Measurements from ENCODE around the gene FBLIM1.

Gene FBLIM1

GRCh38 chr1:15765495-15766194, 7.0 kb downstream of the FBLIM1 start:
- no peak for DNase-seq (ENCODE audit: low read depth in 1 of 2, low spot score in 1 of 2)

GRCh38 chr1:15767941-15768340, 9.3 kb downstream of the FBLIM1 start:
- DNase-seq (ENCODE audit: low read depth in 1 of 2, low spot score in 1 of 2) = no peak

GRCh38 chr1:15768388-15768787, 9.8 kb downstream of the FBLIM1 start:
- DNase-seq (ENCODE audit: low read depth in 1 of 2, low spot score in 1 of 2) = no peak

- no peak for DNase-seq (ENCODE audit: low read depth in 1 of 2, low spot score in 1 of 2)
These were observed 11.8 kb downstream of the FBLIM1 start for GRCh38 chr1:15770313-15770962.

GRCh38 chr1:15771836-15772515, 13.4 kb downstream of the FBLIM1 start:
- no peak for DNase-seq (ENCODE audit: low read depth in 1 of 2, low spot score in 1 of 2)

- no peak for DNase-seq (ENCODE audit: low read depth in 1 of 2, low spot score in 1 of 2)
These were observed 17.1 kb downstream of the FBLIM1 start for GRCh38 chr1:15775706-15776105.

- DNase-seq (ENCODE audit: low read depth in 1 of 2, low spot score in 1 of 2) = no peak
These were observed 19.5 kb downstream of the FBLIM1 start for GRCh38 chr1:15777909-15778707.

- no peak for DNase-seq (ENCODE audit: low read depth in 1 of 2, low spot score in 1 of 2)
These were observed 27.1 kb downstream of the FBLIM1 start for GRCh38 chr1:15785683-15786082.

GRCh38 chr1:15786581-15786980, 28.0 kb downstream of the FBLIM1 start:
- no peak for DNase-seq (ENCODE audit: low read depth in 1 of 2, low spot score in 1 of 2)

GRCh38 chr1:15788624-15789301, 30.2 kb downstream of the FBLIM1 start:
- no peak for DNase-seq (ENCODE audit: low read depth in 1 of 2, low spot score in 1 of 2)

GRCh38 chr1:15796086-15796462, 37.5 kb downstream of the FBLIM1 start:
- no peak for DNase-seq (ENCODE audit: low read depth in 1 of 2, low spot score in 1 of 2)

- no peak for DNase-seq (ENCODE audit: low read depth in 1 of 2, low spot score in 1 of 2)
These were observed 39.2 kb downstream of the FBLIM1 start for GRCh38 chr1:15797614-15798390.

- DNase-seq (ENCODE audit: low read depth in 1 of 2, low spot score in 1 of 2) = no peak
These were observed 40.6 kb downstream of the FBLIM1 start for GRCh38 chr1:15799004-15799867.

- no peak for DNase-seq (ENCODE audit: low read depth in 1 of 2, low spot score in 1 of 2)
These were observed 41.6 kb downstream of the FBLIM1 start for GRCh38 chr1:15799928-15800835.

GRCh38 chr1:15802234-15802965, 43.8 kb downstream of the FBLIM1 start:
- no peak for DNase-seq (ENCODE audit: low read depth in 1 of 2, low spot score in 1 of 2)

GRCh38 chr1:15803380-15803779, 44.8 kb downstream of the FBLIM1 start:
- DNase-seq (ENCODE audit: low read depth in 1 of 2, low spot score in 1 of 2) = no peak

- DNase-seq (ENCODE audit: low read depth in 1 of 2, low spot score in 1 of 2) = no peak
These were observed 45.5 kb downstream of the FBLIM1 start for GRCh38 chr1:15804060-15804459.

- no peak for DNase-seq (ENCODE audit: low read depth in 1 of 2, low spot score in 1 of 2)
These were observed 48.5 kb downstream of the FBLIM1 start for GRCh38 chr1:15807121-15807520.
